Measurements from ENCODE around the gene ARHGEF16.

The ARHGEF16 gene

DNA sequence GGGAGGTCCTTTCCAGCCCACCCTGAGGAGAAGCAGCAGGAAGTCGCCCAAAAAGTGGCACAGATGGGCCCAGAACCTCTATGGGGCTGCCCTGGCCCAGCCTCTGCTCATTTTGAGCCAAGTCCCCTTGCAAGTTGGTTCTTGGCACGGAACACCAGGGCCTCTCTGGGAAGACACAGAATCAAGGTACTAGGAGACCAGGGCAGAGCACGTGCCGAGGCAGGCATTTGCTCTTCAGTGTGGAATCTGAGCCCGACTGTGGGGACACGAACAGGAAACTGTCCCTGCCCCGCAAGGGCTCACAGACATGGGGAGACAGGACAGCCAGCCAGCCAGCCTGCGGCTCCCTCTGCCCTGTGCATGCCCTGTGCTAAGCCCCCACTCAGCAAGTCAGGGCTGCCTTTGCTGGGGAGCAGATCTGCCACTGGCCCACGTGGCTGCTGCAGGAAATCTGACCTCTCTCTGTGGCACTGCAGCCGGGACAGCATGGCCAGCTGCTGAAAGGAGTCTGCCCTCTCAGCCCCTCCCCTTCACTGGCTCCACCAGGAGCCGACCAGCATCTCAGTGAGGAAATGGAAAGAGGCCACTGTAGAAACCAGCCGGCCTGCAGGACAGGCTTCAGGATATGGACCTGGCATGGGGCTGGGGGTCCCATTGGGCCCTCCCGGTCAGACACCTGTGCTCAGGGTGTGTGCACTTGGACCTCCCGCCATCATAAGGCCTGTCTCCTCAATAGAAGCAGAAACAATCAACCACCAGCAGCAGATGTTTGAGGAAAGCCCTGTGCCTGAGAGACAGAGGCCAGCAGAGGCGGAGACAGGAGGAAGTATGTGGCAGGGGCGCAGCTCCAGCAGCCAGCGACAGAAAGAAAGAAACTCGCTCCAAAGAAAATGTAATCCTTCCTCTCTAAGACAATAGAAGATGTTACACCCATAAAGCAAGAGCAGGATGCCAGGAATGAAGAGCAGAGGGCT lies 3.7 kb downstream of the ARHGEF16 start:
- no peak for DNase-seq

- no peak for DNase-seq
Measured at GRCh38 chr1:3459051-3459908, 4.8 kb downstream of the ARHGEF16 start.

DNA sequence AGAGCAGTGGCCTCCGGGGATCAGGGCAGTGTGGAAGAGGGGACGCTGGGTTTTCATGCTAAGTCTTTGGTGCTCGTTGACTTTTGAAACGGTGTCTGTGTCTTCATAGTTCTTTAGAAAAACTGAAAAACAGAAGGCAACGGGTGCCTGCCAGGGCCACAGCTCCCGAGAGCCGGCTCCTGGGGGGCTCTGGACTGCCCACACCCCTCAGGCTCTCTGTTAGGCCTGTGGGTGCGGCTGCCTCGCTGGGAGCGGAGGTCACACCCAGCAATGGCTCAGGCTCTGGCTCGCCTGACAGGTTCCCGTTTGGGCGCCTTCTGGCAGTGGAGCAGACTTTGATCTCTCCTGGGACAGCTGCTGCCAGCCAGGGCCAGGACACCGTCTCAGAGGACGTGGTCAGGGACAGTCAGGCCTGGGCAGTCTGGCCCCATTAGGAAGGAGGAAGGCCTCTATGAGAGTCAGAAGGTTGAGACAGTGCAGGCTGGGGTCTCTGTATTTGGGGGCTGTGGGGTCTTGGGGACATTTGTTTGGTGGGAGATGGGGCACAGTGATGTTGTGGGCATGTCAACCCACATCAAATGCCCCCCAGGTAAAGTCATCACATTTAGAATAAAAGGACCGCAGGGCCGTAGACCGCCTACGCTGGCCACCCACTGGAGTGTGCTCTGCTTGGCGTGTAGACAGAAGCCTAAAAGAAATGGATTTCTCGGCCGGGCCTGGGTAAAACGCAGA lies 5.6 kb downstream of the ARHGEF16 start:
- DNase-seq, result no peak

GRCh38 chr1:3460672-3461131 lies 6.2 kb downstream of the ARHGEF16 start:
- DNase-seq, result no peak

DNA sequence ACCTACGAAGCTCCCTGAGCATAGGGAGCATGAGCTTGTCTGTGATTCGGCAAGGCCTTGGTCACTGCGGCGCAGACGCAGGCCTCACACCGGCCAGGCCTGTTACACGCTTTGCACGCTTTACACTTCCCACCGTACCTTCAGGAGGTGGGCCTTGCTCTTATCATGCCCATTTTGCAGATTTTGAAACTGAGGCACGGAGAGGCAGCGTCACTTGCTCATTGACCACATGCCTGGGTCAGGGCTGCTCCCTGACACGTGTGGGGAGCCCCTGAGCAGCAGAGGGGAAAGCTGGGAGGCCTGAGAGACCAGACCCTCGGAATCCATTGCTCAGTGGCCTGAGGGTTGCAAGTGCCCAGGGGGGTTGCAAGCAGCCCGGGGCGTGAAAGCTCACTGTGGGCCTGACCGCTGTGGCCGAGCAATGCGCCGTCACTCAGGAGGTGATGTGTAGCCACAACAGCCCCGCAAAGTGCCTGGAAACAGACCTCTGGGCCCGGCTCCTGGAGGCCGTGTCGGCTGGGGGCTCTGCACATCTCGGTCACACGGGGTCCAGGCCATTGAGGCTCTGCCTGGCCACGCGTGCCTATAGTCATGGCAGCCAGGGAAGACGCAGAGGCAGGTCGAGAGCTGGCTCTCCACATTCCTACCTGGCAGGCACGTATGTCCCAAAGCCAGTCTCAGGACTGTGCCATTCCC lies 6.9 kb downstream of the ARHGEF16 start:
- DNase-seq, result no peak

- DNase-seq, result no peak
Measured at GRCh38 chr1:3461934-3462275, 7.4 kb downstream of the ARHGEF16 start.

- DNase-seq, result no peak
Measured at GRCh38 chr1:3462356-3463012, 8.0 kb downstream of the ARHGEF16 start.

- DNase-seq, result no peak
Measured at GRCh38 chr1:3463013-3463385, 8.5 kb downstream of the ARHGEF16 start.

DNA sequence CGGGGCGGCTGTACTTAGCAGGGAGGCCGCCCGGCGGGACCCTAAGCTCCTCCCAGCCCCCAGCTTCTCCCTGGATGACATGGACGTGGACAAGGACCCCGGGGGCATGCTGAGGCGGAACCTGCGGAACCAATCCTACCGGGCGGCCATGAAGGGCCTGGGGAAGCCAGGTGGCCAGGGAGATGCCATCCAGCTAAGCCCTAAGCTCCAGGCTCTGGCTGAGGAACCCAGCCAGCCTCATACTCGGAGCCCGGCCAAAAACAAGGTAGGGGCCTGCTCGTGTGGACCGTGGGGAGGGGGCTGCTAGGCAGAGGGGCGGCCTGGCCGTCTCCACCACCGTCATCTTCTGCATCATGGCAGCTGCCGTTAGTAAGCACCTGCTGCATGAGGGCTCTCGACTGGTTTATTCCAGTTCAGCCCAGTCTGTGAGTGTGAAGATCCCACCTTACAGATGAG lies 9.0 kb downstream of the ARHGEF16 start:
- no peak for DNase-seq

GRCh38 chr1:3463891-3464648 lies 9.6 kb downstream of the ARHGEF16 start:
- DNase-seq, result no peak

GRCh38 chr1:3464649-3465025 lies 10.2 kb downstream of the ARHGEF16 start:
- DNase-seq, result no peak

DNA sequence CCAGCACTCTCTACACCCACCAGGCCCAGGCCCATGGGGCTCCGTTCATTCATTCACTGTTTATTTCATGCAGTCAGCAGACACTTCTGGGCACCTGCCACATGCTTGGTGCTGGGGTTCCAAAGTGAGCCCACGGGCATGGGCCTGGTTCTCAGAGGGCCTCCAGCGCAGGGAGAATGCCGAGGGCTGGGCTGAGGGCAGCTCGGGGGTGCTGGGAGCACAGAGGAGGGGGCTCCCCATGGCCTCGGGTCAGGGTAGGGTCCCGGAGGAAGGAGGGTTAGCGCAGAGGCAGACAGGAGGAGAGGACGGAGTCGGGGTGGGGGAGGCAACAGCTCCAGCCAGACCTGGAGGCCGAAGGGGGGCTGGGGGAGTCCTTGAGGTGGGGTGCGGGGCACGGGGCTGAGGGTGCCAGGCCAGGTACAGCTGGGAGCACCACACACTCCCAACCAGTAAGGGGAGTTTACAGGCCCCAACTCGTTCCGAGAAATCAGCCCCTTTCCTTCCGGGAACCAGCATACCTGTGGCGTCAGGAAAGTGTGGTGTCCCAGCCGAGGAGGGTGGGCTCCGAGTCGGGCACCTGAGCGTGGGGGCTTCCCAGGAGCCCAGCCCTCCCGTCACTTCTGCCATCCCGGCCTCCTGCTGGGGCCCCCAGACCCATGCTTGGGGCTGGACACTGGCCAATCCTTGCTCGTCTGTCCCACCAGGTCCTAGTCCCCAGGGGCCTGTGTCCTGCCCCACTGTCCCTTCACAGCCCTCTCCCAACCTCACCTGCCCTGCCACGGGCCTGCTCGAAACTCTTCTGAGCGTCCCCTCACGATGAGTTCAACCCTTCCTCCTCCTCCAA lies 10.8 kb downstream of the ARHGEF16 start:
- no peak for DNase-seq

GRCh38 chr1:3465935-3466321 lies 11.5 kb downstream of the ARHGEF16 start:
- no peak for DNase-seq

GRCh38 chr1:3466366-3467075 lies 12.1 kb downstream of the ARHGEF16 start:
- DNase-seq, result no peak

DNA sequence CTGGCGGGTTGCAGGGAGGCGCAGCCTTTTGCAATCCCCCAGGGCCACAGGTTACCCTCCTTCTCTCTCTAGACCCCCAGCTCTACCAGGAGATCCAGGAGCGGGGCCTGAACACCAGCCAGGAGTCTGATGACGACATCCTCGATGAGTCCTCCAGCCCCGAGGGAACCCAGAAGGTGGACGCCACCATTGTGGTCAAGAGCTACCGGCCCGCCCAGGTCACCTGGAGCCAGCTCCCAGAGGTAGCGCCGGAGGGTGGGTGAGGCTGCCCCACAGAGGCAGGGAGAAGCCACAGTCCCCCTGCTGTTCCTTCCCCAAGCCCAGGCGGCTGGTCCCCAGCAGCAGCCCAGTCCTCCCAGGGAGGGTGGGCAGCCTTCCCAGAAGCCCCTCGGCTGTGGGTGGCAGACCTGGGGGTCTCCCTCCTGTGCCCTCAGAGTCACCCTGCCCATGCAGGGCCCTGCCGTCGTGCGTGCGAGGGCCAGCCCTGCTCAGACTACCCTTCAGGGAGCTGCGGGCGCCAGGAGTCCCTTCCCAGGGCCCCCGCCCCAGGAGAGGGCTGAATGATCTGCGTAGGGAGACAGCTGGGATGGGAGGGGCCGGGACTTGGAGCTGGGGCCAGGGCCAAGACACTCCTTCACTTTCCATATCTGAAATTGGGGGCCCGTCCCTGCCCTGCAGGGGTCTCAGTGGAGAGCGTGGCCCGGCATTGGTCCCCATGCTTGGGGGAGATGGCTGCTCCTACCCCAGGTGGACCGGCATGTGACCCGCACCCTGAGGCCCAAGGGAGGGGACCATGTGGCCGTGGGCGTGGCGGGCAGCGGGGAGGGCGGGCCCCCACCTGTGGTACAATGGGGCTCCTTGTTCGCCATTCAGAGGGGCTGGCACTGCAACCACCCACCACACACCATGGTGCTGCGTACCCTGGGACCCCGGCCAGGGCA lies 12.9 kb downstream of the ARHGEF16 start:
- no peak for DNase-seq

DNA sequence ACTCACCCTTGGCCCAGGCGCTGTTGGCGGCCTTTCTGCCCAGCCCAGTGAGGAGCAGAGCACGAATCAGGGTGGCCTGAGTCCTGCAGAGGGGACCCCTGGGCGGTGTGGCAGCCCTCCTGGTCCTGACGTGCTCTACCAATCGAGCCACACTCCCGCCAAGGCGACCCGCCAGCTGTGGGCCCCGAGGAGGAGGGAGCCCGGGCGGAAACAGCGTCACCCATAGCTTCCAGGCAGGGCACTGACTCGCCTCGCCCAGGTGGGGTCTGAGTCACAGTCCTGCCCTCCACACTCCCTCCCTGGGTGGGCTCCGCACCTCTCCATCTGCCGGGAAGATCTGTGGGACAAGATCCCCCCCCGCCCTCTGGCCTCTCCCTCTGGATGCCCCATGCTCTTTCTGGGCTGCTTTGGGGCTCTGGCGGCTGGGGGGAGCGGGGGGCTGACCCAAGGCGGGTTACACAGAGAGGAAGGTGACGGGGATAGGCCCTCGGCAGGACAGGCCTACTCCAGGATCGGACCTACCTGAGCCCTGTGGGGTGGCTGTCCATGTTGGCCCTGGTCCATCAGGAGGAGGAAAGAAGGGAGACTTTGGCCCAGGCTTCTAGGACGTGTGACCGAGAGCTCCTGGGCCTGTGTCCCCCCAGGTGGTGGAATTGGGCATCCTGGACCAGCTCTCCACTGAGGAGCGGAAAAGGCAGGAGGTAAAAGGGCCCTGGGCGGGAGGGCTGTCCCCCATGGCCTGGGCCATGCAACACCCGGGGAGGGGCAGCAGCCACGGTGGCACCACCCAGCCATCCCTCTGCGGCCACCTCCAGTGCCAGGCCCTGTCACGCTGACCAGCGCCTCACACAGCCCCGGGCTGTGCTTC lies 14.0 kb downstream of the ARHGEF16 start:
- no peak for DNase-seq

Data from OCI-M1 (cell line).